ENCODE data around the gene CCR5AS.
"Not testable (repeated sequence)": the region's sequence is repeated elsewhere in the genome, so short reads cannot be mapped to it uniquely, and the experiment has no call there.

Gene CCR5AS

DNA sequence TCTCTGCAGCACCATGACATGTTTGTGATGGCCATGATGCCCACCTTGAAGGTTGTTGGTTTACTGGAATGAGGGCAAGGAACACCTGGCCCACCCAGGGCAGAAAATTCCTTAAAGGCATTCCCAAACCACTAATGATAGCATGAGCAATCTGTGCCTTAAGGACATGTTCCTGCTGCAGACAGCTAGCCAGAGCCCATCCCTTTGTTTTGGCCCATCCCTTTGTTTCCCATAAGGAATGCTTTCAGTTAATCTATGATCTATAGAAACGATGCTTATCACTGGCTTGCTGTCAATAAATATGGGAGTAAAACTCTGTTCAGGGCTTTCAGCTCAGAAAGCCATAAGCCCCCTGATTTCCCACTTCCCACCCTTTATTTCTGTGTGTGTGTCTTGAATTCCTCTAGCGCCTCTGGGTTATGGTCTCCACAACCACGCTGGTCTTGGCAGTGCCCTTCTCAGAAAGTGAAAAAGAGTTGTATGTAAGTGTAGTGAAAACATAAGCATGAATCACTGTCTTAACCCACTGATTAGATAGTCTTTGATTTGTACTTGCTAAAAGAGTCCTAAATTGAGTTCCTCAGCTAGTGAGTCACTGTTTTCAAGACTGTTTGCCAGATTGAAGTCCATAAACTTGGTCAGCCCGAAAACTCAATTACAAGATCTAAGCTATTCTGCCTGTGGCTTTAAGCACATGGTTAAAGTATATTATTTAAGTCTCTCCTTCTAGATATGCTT lies 72.0 kb downstream of the CCR5AS start:
- CTCF ChIA-PET, result no interaction called here
- DNase-seq (ENCODE audit: low spot score), result no peak

DNA sequence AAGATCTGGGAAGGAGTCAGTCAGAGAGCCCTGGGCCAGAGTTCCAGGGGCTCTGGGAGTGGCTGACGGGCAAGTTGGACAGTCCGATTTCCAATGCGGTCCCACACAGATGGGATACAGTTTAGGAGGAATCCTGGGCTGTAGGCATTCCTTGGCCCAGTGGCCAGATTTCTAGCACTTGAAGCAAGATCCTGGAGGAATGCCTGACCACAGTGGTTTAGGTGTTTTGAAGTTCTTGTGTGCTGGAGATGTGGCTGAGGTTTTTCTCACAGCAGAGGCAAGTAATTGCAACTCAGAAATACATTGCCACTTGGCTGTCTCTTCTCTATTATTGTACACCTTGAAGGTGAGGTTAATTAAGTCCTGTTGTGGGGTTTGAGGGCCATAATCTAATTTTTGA lies 76.2 kb downstream of the CCR5AS start:
- H3K27ac Mint-ChIP-seq; CTCF ChIA-PET; DNase-seq (ENCODE audit: low spot score); ATAC-seq; H3K4me1 Mint-ChIP-seq; POLR2A ChIA-PET; H3K4me3 Mint-ChIP-seq; H3K36me3 Mint-ChIP-seq: not testable (repeated sequence)
- Mint-ChIP-seq H3K9me3 (peaks cover 33% of the 10 kb centered on the region), H3K27me3 (ENCODE audit: low read depth) (peaks cover 13% of the 10 kb centered on the region)

More for the DNA sequence above, 72.0 kb downstream of the CCR5AS start:
- Mint-ChIP-seq H3K9me3 (peaks cover 73% of the 10 kb centered on the region), H3K4me1 (no peaks in the 10 kb centered on the region), H3K4me3 (no peak overlapping the region), H3K36me3 (peaks cover 20% of the 10 kb centered on the region), H3K27me3 (ENCODE audit: low read depth) (peaks cover 23% of the 10 kb centered on the region), H3K27ac (no peak overlapping the region)
- POLR2A ChIA-PET, result no interaction called here
- ATAC-seq, result no peak
- TF ChIP-seq JAZF1 (CRISPR knock-in tag; IDR thresholded peaks at IDR 0.05) (no peak), SOX15 (CRISPR knock-in tag; IDR thresholded peaks at IDR 0.05) (no peak), GRHL2 (CRISPR knock-in tag; IDR thresholded peaks at IDR 0.05; ENCODE audit: insufficient replicate concordance, severe bottlenecking) (no peak), KAT7 (CRISPR knock-in tag; IDR thresholded peaks at IDR 0.05; ENCODE audit: borderline replicate concordance) (no peak), ZBTB21 (CRISPR knock-in tag; IDR thresholded peaks at IDR 0.05; ENCODE audit: borderline replicate concordance) (no peak), ATF1 (CRISPR knock-in tag; IDR thresholded peaks at IDR 0.05) (no peak), ZNF671 (CRISPR knock-in tag; IDR thresholded peaks at IDR 0.05) (no peak), TEAD1 (CRISPR knock-in tag; IDR thresholded peaks at IDR 0.05) (no peak), RORB (CRISPR knock-in tag; IDR thresholded peaks at IDR 0.05) (no peak), ZNF219 (CRISPR knock-in tag; IDR thresholded peaks at IDR 0.05; ENCODE audit: borderline replicate concordance) (no peak), HMGA2 (CRISPR knock-in tag; IDR thresholded peaks at IDR 0.05) (no peak), ESRRA (CRISPR knock-in tag; IDR thresholded peaks at IDR 0.05; ENCODE audit: borderline replicate concordance) (no peak)
- TF ChIP-seq, protein P1, sequence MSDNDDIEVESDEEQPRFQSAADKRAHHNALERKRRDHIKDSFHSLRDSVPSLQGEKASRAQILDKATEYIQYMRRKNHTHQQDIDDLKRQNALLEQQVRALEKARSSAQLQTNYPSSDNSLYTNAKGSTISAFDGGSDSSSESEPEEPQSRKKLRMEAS (CRISPR knock-in tag; IDR thresholded peaks at IDR 0.05), result no peak
- TF ChIP-seq, protein P2, sequence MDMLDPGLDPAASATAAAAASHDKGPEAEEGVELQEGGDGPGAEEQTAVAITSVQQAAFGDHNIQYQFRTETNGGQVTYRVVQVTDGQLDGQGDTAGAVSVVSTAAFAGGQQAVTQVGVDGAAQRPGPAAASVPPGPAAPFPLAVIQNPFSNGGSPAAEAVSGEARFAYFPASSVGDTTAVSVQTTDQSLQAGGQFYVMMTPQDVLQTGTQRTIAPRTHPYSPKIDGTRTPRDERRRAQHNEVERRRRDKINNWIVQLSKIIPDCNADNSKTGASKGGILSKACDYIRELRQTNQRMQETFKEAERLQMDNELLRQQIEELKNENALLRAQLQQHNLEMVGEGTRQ (CRISPR knock-in tag; IDR thresholded peaks at IDR 0.05), result no peak
- TF ChIP-seq, protein P3, sequence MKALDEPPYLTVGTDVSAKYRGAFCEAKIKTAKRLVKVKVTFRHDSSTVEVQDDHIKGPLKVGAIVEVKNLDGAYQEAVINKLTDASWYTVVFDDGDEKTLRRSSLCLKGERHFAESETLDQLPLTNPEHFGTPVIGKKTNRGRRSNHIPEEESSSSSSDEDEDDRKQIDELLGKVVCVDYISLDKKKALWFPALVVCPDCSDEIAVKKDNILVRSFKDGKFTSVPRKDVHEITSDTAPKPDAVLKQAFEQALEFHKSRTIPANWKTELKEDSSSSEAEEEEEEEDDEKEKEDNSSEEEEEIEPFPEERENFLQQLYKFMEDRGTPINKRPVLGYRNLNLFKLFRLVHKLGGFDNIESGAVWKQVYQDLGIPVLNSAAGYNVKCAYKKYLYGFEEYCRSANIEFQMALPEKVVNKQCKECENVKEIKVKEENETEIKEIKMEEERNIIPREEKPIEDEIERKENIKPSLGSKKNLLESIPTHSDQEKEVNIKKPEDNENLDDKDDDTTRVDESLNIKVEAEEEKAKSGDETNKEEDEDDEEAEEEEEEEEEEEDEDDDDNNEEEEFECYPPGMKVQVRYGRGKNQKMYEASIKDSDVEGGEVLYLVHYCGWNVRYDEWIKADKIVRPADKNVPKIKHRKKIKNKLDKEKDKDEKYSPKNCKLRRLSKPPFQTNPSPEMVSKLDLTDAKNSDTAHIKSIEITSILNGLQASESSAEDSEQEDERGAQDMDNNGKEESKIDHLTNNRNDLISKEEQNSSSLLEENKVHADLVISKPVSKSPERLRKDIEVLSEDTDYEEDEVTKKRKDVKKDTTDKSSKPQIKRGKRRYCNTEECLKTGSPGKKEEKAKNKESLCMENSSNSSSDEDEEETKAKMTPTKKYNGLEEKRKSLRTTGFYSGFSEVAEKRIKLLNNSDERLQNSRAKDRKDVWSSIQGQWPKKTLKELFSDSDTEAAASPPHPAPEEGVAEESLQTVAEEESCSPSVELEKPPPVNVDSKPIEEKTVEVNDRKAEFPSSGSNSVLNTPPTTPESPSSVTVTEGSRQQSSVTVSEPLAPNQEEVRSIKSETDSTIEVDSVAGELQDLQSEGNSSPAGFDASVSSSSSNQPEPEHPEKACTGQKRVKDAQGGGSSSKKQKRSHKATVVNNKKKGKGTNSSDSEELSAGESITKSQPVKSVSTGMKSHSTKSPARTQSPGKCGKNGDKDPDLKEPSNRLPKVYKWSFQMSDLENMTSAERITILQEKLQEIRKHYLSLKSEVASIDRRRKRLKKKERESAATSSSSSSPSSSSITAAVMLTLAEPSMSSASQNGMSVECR (CRISPR knock-in tag; IDR thresholded peaks at IDR 0.05; ENCODE audit: borderline replicate concordance), result no peak
- TF ChIP-seq, protein P4, sequence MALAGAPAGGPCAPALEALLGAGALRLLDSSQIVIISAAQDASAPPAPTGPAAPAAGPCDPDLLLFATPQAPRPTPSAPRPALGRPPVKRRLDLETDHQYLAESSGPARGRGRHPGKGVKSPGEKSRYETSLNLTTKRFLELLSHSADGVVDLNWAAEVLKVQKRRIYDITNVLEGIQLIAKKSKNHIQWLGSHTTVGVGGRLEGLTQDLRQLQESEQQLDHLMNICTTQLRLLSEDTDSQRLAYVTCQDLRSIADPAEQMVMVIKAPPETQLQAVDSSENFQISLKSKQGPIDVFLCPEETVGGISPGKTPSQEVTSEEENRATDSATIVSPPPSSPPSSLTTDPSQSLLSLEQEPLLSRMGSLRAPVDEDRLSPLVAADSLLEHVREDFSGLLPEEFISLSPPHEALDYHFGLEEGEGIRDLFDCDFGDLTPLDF (CRISPR knock-in tag; IDR thresholded peaks at IDR 0.05), result no peak
- TF ChIP-seq, protein P5, sequence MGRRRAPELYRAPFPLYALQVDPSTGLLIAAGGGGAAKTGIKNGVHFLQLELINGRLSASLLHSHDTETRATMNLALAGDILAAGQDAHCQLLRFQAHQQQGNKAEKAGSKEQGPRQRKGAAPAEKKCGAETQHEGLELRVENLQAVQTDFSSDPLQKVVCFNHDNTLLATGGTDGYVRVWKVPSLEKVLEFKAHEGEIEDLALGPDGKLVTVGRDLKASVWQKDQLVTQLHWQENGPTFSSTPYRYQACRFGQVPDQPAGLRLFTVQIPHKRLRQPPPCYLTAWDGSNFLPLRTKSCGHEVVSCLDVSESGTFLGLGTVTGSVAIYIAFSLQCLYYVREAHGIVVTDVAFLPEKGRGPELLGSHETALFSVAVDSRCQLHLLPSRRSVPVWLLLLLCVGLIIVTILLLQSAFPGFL (CRISPR knock-in tag; IDR thresholded peaks at IDR 0.05; ENCODE audit: borderline replicate concordance), result no peak
- TF ChIP-seq, protein P6, sequence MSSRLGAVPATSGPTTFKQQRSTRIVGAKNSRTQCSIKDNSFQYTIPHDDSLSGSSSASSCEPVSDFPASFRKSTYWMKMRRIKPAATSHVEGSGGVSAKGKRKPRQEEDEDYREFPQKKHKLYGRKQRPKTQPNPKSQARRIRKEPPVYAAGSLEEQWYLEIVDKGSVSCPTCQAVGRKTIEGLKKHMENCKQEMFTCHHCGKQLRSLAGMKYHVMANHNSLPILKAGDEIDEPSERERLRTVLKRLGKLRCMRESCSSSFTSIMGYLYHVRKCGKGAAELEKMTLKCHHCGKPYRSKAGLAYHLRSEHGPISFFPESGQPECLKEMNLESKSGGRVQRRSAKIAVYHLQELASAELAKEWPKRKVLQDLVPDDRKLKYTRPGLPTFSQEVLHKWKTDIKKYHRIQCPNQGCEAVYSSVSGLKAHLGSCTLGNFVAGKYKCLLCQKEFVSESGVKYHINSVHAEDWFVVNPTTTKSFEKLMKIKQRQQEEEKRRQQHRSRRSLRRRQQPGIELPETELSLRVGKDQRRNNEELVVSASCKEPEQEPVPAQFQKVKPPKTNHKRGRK (CRISPR knock-in tag; IDR thresholded peaks at IDR 0.05; ENCODE audit: borderline replicate concordance), result no peak
- TF ChIP-seq, protein P7, sequence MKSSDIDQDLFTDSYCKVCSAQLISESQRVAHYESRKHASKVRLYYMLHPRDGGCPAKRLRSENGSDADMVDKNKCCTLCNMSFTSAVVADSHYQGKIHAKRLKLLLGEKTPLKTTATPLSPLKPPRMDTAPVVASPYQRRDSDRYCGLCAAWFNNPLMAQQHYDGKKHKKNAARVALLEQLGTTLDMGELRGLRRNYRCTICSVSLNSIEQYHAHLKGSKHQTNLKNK (CRISPR knock-in tag; IDR thresholded peaks at IDR 0.05), result no peak
- TF ChIP-seq, protein P8, sequence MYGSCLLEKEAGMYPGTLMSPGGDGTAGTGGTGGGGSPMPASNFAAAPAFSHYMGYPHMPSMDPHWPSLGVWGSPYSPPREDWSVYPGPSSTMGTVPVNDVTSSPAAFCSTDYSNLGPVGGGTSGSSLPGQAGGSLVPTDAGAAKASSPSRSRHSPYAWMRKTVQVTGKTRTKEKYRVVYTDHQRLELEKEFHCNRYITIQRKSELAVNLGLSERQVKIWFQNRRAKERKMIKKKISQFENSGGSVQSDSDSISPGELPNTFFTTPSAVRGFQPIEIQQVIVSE (CRISPR knock-in tag; IDR thresholded peaks at IDR 0.05; ENCODE audit: borderline replicate concordance), result no peak
